MG63 (cell line): ENCODE results near the gene TXNDC16. TPM values are rescaled to one million over a fixed set of nuclear protein-coding genes. Genes with fewer than 3 reads are reported as not detected.
"Not testable (repeated sequence)": the region's sequence is repeated elsewhere in the genome, so short reads cannot be mapped to it uniquely, and the experiment has no call there.

Experiments used
- DNase-seq: peaks from one replicate; pipeline ENCODE4 v3.0.0-alpha.2; 2020
- H3K27me3 ChIP-seq: fragments of 250-450 bp; sonication (Bioruptor Pico); 2 replicates; pipeline ENCODE4 v1.5.1; 2020; ENCODE audit warnings: mild to moderate bottlenecking, moderate library complexity
- H3K36me3 ChIP-seq: fragments of 250-450 bp; sonication (Bioruptor Pico); 2 replicates; pipeline ENCODE4 v1.5.1; 2020; ENCODE audit warnings: mild to moderate bottlenecking, moderate library complexity
- H3K4me3 ChIP-seq: fragments of 250-450 bp; sonication (Bioruptor Pico); 2 replicates; pipeline ENCODE4 v1.5.1; 2020; ENCODE audit warnings: mild to moderate bottlenecking, moderate library complexity
- H3K9me3 ChIP-seq: fragments of 250-450 bp; sonication (Bioruptor Pico); 2 replicates; pipeline ENCODE4 v1.5.1; 2020; ENCODE audit warnings: mild to moderate bottlenecking, moderate library complexity
- total RNA-seq: library from RNA; depleted of rRNA; stranded (reverse); fragments of >200 nt; shearing (Covaris generic); gene quantifications from 2 replicates; pipeline ENCODE4 v1.2.3, GENCODE V29; 2014; ENCODE audit warnings: low replicate concordance

TXNDC16 gene
- total RNA-seq, 1 experiment from 2014 or later = 1.9 TPM

DNA sequence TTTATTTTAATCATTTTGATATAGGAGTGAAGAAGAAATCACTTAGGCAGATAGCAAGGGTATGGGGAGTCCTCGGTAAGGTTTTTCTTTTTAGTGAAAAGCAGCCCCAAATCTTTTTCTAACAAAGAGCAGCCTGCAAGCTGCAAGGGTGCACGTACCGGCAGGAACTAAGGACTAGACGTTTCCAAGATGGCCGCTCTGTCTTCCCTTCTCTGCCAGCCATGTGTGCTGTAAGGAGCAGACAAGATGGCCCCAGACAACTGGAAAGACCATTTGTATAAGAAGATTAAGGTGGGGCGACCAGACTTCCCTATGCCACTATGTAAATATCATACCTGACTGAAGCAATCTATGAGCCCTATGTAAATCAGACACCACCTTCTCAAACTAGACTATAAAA, 79.6 kb downstream of the TXNDC16 start:
- no peaks in the 10 kb centered on the region for H3K36me3 ChIP-seq
- no peaks in the 10 kb centered on the region for H3K27me3 ChIP-seq
- no peak for DNase-seq
- H3K9me3 ChIP-seq = no peaks in the 10 kb centered on the region
- H3K4me3 ChIP-seq = no peak overlapping the region

DNA sequence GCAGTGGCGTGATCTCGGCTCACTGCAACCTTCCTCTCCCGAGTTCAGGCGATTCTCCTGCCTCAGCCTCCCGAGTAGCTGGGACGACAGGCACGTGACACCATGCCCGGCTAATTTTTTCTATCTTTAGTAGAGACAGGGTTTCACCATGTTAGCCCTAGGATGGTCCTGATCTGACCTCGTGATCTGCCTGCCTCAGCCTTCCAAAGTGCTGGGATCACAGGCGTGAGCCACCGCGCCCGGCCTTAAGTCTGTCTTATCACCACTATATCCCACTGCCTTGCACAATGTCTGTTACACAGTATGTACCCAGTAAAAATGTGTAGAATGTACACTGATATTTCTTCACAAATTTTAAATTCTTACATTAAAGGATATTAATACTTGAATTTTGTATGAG, 80.1 kb downstream of the TXNDC16 start:
- not testable (repeated sequence) for DNase-seq, H3K27me3 ChIP-seq, H3K4me3 ChIP-seq, H3K36me3 ChIP-seq, H3K9me3 ChIP-seq

DNA sequence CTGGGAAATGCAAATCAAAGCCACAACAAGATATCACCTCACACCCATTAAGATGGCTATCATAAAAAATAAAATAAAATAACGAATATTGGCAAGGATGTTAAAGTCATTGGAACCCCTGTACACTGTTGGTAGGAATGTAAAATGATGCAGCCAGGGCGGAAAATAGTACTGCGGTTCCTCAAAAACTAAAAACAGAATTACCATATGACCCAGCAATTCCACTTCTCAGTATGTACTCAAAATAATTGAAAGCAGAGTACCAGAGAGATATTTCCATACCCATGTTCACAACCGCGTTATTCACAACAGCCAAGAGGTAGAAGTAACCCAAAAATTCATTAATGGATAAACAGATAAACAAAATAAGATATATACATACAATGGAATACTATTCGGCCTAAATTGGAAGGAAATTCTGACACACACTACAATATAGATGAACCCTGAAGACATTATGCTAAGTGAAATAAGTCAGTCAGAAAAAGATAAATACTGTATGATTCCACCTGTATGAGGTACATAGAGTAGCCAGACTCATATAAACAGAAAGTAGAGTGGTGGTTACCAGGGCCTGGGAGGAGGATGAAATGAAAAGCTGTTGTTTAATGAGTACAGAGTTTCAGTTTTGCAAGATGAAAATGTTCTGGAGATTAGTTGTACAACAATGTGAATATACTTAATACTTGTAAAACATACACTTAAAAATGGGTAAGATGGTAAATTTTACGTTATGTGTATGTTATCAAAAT, 84.6 kb downstream of the TXNDC16 start:
- Histone ChIP-seq H3K36me3 (no peaks in the 10 kb centered on the region), H3K9me3 (no peaks in the 10 kb centered on the region; the same call in 1 of the 2 replicates), H3K4me3 (no peak overlapping the region), H3K27me3 (no peaks in the 10 kb centered on the region)
- no peak for DNase-seq

DNA sequence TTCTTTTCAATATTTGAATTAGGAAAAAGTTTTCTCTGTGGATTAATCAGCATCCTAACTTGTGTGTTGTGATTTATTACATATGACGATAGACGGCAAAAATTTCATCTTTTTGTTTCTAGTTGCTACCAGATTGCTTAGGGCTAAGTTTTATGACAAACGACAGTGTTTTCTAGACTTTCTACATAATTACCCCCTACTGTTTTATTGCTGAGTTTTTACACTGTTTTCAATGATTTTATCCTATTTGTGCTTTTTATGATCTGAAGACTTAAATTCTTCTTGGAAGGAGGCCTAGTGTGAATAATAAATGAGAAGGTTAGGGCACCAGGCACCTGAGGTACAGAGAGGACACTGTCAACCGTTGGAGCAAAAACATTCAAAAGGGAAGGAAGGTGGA, 88.1 kb downstream of the TXNDC16 start:
- no peak for DNase-seq
- no peaks in the 10 kb centered on the region for H3K27me3 ChIP-seq
- H3K4me3 ChIP-seq = no peak overlapping the region
- H3K9me3 ChIP-seq = peaks cover 2% of the 10 kb centered on the region
- H3K36me3 ChIP-seq = no peaks in the 10 kb centered on the region

DNA sequence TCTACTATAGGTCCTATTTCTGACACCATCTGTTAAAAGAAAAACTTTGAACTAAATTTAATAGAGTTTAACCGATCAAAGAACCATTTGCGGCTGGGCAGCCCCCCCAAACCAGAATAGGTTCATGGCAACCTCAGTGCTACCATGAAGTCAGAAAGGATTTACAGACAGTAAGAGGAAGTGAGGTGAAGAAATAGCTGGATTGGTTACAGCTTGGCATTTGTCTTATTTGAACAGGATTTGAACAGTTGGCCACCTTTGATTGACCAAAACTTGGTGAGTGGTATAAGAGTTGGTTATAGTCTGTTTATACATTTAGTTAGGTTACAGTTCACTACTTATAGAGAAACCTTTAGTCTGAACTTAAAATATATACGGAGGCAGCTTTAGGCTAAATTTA, 88.9 kb downstream of the TXNDC16 start:
- no peak for DNase-seq
- no peaks in the 10 kb centered on the region for H3K36me3 ChIP-seq
- no peak overlapping the region for H3K4me3 ChIP-seq
- H3K27me3 ChIP-seq = no peaks in the 10 kb centered on the region
- H3K9me3 ChIP-seq = peaks cover 2% of the 10 kb centered on the region

DNA sequence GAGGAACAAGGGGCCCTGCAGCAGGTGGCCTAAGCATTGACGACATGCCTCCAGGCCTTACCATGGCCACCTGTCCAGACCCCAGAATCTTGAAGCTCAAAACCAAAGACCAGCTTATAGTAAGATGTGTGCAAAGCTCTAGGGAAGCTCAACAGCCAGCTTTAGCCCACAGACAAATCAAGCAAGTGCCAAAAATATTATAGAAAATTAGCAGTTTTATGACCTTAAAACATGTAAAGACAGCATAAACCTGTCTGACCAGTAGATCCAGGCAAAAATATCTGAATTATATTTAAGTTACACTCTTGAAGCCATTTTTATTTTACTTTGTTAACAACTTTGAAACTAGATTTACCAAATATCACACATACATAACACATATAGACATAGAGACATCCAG, 90.6 kb downstream of the TXNDC16 start:
- peaks cover 2% of the 10 kb centered on the region for H3K9me3 ChIP-seq
- no peak for DNase-seq
- no peaks in the 10 kb centered on the region for H3K36me3 ChIP-seq
- no peaks in the 10 kb centered on the region for H3K27me3 ChIP-seq
- H3K4me3 ChIP-seq = no peak overlapping the region

DNA sequence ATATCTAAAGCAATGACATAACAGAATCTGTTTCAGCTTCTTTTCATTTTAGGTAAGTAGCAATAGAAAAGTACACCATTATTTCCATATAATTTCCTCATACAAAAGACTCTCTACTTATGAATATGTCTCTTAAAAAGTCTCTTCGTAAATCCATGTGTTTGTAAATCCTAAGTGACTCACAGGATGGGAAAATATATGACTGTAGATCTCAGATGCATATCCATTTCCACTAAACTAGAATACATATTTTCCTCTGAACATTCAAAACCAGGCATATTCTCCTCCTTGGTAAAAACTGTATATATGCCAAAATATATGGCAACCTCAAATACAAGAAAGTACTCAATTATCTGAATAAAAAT, 93.6 kb downstream of the TXNDC16 start:
- Histone ChIP-seq H3K4me3 (no peak overlapping the region), H3K36me3 (no peaks in the 10 kb centered on the region), H3K27me3 (no peaks in the 10 kb centered on the region), H3K9me3 (peaks cover 2% of the 10 kb centered on the region)
- no peak for DNase-seq

DNA sequence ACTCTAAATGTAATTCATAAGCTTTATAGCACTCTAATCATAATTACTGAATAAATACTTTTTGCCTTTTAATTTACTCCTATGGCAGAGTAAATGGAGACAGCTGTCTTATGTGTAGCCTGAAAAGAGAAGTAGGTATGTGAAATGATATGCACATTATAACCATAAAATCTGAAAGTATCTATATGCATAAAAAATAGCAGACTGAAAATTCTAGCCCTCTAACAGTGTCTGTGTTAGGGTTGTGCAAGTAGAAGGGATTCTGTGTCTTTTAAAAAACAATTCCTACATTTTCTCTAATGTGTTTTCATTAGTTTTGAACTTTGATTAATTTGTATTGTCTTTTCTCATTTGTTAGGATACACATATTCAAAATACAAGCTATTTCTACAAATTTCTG, 94.9 kb downstream of the TXNDC16 start:
- Histone ChIP-seq H3K4me3 (no peak overlapping the region), H3K36me3 (no peaks in the 10 kb centered on the region), H3K9me3 (peaks cover 2% of the 10 kb centered on the region), H3K27me3 (no peaks in the 10 kb centered on the region)
- DNase-seq = no peak

DNA sequence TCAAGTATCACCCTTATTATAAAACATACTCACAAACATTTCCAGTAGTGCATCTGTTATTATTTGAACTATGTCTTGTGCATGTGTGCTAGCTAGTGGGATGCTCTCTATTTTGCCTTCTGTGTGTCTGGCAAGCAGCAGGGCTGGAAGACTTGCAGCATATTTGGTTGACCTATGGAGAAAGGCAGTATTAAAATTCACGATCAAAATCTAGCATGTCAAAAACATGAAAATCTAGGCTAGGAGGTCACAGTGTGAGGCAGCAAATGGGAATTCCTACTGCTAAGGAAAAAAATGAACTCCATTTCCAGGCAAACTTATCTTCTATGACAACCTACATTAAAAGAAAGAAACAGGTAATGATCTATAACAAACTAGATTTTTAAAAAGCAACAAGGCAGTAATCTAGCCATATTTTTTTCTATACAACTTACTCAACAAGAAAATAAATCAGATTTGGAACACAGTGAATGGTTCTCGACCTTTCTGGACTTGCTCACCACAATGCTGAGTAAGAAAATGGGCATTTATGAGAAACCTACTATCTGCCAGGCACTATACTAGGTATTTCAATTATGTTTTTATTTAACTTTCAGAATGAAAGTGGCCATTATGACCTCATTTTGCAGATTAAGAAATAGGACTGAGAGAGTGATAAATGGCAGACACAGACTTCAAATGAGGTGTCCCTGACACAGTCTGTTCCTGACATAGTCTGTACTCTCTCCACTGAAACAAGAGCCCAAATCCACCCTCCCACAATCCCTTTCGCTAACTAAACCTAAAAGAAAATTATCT, 96.8 kb downstream of the TXNDC16 start:
- Histone ChIP-seq H3K27me3 (no peaks in the 10 kb centered on the region), H3K4me3 (no peak overlapping the region), H3K36me3 (no peaks in the 10 kb centered on the region), H3K9me3 (peaks cover 1% of the 10 kb centered on the region)
- DNase-seq = peak; percentile 7

DNA sequence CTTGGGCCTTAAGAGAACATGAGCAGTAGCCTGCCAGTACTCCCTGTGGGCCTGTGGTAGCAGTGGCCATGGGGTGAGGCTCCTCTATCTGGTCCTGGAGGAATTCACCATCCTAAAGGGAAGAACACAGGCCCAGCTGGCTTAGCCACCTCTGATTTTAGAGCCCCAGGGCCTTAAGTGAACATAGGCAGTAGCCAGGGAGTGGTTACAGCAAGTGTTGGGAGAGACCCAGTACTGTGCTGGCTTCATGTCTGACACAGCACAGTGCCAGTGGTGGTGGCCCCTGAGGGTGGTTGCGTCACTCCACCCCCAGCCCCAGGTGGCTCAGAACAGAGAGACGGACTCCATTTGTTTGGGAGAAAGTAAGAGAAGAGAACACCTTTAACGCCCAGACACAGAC, 105.1 kb downstream of the TXNDC16 start:
- Histone ChIP-seq H3K27me3 (no peaks in the 10 kb centered on the region), H3K36me3 (no peaks in the 10 kb centered on the region), H3K4me3 (no peak overlapping the region), H3K9me3 (no peaks in the 10 kb centered on the region; the same call in 1 of the 2 replicates)
- no peak for DNase-seq

DNA sequence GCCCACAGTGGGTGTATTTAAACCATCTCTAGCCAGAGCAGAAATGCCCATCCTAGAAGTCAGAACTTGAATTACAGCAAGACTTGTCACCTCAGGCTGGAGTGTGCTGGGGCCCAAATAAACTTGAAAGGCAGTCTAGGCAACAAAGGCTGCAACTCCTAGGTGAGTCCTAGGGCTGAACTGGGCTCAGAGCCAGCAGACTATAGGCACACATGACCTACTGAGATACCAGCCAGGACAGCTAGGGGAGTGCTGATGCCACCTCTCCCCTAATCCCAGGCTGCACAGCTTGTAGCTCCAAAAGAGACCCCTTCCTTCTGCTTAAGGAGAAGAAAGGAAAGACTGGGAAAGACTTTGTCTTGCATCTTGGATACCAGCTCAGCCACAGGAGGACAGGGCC, 106.0 kb downstream of the TXNDC16 start:
- H3K4me3 ChIP-seq = no peak overlapping the region
- no peaks in the 10 kb centered on the region for H3K27me3 ChIP-seq
- H3K36me3 ChIP-seq = no peaks in the 10 kb centered on the region
- no peak for DNase-seq
- no peaks in the 10 kb centered on the region; the same call in 1 of the 2 replicates for H3K9me3 ChIP-seq

DNA sequence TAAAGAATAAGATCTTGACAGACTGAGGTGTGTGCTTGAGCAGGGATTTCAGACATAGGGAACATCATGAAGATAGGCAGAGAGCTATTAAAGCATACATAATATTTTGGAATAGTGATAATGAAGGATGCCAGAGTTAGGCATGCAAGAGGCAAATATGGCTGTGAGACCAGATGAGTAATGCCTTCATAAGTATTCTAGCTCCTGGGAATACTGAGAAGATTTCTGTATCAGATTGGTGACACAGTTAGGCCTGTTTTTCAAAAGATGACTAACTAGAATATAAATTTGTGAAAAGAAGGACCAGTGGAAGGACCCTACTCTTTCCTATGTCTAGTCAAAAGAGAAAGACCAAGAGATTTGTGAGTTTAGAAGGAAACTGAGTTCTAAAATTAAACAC, 108.8 kb downstream of the TXNDC16 start:
- H3K36me3 ChIP-seq = no peaks in the 10 kb centered on the region
- no peaks in the 10 kb centered on the region for H3K9me3 ChIP-seq
- DNase-seq = no peak
- no peak overlapping the region for H3K4me3 ChIP-seq
- H3K27me3 ChIP-seq = no peaks in the 10 kb centered on the region

DNA sequence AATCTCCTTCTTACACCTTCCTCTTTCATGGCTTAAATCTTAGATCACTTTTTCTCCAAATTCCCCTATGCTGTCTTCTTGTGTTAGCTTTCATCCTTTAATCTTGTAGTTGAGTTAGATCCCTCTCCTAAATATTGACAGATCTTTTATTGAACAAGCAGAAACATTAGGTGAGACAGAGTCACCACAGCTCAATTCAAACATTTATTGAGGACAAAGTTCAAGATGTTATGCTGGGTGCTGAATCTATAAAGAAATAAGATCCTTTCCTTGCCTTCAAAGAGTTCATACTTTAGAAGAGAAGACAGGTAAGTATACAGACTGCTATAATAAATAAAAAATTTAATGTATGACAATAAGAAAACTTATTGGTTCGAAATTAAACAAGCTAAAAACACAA, 109.7 kb downstream of the TXNDC16 start:
- H3K27me3 ChIP-seq = no peaks in the 10 kb centered on the region
- no peaks in the 10 kb centered on the region for H3K36me3 ChIP-seq
- no peak for DNase-seq
- H3K4me3 ChIP-seq = no peak overlapping the region
- no peaks in the 10 kb centered on the region for H3K9me3 ChIP-seq

DNA sequence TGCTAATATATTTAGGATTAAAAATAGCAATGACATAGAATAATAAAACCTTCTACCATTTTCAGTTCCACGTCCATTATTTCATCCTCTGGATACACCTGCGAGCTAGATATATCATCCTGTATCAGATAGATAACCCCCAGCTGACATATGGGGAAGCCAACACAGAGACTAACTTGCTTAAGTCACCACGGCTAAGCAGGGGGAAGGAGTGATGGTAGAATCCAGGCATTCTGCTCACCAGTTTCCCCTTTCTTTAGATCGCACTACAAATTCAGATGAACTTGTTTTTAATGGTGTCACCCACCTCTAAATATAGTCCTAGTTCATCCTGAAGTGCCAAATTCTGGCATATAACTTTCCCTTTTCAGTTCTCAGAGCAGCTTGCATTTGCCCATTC, 110.1 kb downstream of the TXNDC16 start:
- H3K36me3 ChIP-seq = no peaks in the 10 kb centered on the region
- no peak overlapping the region for H3K4me3 ChIP-seq

DNA sequence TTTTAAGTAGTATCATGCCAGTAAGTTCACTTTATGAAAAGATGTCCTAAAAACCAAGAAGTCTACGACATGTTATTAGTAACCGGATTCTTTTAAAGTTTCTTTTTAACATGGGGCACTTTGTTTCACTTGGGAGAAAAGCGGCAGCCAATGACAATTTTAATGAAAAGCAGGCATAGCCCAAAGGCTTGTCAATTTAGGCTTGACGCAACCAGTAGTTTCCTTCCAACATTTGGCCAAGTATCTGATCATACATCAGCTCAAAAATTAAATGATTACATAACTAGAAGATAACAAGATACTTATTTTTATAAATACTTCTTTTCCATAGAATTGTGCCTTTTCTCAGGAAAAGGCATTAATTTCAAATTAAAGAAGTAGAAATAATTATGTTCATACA, 112.8 kb downstream of the TXNDC16 start:
- Histone ChIP-seq H3K36me3 (no peaks in the 10 kb centered on the region), H3K27me3 (no peaks in the 10 kb centered on the region), H3K4me3 (no peak overlapping the region), H3K9me3 (no peaks in the 10 kb centered on the region)
- DNase-seq = no peak

More for the DNA sequence above, 110.1 kb downstream of the TXNDC16 start:
- Histone ChIP-seq H3K27me3 (no peaks in the 10 kb centered on the region), H3K9me3 (no peaks in the 10 kb centered on the region)
- no peak for DNase-seq

DNA sequence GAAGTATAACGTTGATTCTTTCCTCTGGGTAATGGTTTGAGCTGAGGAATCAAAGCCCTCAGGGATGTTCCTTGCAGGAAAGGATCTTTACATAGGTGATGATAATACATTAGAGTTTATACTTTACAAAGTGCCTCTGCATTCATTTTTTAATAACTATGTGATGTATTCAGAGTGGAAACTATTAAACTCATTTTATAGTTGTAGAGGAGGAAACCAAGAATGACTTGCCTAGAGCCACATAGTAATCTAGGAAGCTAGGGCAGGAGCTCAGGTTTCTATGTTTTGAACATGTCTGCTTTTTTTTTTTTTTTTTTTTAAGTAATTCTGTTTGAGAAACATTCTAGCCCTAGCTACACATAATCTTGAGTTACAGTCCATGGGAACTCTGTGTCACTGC, 117.3 kb downstream of the TXNDC16 start:
- no peaks in the 10 kb centered on the region for H3K27me3 ChIP-seq
- H3K36me3 ChIP-seq = no peaks in the 10 kb centered on the region
- DNase-seq = no peak
- H3K9me3 ChIP-seq = no peaks in the 10 kb centered on the region
- no peak overlapping the region for H3K4me3 ChIP-seq

DNA sequence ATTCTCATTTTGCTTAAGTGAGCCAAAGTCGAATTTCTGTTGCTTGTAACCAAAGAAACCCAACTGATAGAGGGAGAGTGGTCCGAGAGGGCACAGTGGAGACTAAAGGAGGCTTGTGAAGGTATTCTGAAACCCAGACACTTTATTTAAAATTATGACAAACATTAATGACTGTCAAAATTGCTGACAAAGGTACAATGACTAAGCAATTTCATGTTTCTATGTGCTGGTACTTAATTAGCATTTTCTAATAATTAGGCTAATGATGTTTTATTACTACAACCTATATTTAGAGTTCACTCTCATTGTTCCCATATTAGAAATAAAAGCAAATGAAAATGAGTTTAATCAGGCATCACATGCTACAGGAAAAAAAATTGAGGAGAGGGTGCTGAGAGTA, 121.8 kb downstream of the TXNDC16 start:
- H3K4me3 ChIP-seq = no peak overlapping the region
- H3K27me3 ChIP-seq = no peaks in the 10 kb centered on the region
- H3K9me3 ChIP-seq = no peaks in the 10 kb centered on the region

DNA sequence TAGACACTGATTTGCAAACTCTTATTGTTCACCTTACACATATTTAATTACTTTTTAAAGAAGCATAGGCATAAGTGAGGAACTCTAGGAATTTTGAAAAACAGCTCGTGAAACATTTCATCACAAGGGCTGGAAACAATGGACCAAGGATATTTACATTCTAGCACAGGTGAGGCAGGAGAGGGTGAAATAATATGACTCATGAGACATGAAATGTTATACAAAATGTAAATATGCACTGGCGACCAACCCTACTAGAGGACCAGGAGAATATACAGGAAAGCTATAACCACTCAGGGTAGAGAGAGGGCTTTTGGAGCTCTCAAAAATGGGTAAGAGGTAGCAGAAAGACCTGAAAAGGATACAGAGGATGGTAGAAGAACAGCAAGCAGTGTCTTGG, 122.9 kb downstream of the TXNDC16 start:
- H3K9me3 ChIP-seq = no peaks in the 10 kb centered on the region
- H3K27me3 ChIP-seq = no peaks in the 10 kb centered on the region
- no peak overlapping the region for H3K4me3 ChIP-seq
- DNase-seq = no peak
- no peaks in the 10 kb centered on the region for H3K36me3 ChIP-seq

More for the DNA sequence above, 121.8 kb downstream of the TXNDC16 start:
- DNase-seq = no peak
- H3K36me3 ChIP-seq = no peaks in the 10 kb centered on the region
